Neural crest cell (in vitro differentiated cells): ENCODE measurements around the gene FJX1. TPM values are rescaled to one million over a fixed set of nuclear protein-coding genes. Genes with fewer than 3 reads are reported as not detected.

ENCODE experiments used
- DNase-seq: peaks from one replicate; pipeline ENCODE4 v3.0.0; 2021; ENCODE audit warnings: low read depth, mixed read lengths, low spot score
- H3K27ac Mint-ChIP-seq: one replicate; pipeline ENCODE4 v1.8.0; 2021; ENCODE audit warnings: mild to moderate bottlenecking, mixed read lengths; ENCODE audit not compliant: unreplicated experiment
- H3K27me3 Mint-ChIP-seq: 2 replicates; pipeline ENCODE4 v1.8.0; 2021; ENCODE audit warnings: low read depth, mild to moderate bottlenecking, mixed read lengths
- H3K36me3 Mint-ChIP-seq: 2 replicates; pipeline ENCODE4 v1.8.0; 2021; ENCODE audit warnings: low read depth, mild to moderate bottlenecking, mixed read lengths
- H3K4me1 Mint-ChIP-seq: 2 replicates; pipeline ENCODE4 v1.8.0; 2021; ENCODE audit warnings: mixed read lengths
- H3K4me3 Mint-ChIP-seq: one replicate; pipeline ENCODE4 v1.8.0; 2021; ENCODE audit warnings: mild to moderate bottlenecking, mixed read lengths
- H3K9me3 Mint-ChIP-seq: 2 replicates; pipeline ENCODE4 v1.8.0; 2021; ENCODE audit warnings: mixed read lengths
- CTCF ChIP-seq: fragments of 200-600 bp; sonication (generic); conservative IDR thresholded peaks from 2 replicates; pipeline ENCODE4 v1.5.0; 2021; ENCODE audit warnings: antibody characterized with exemption, mild to moderate bottlenecking
- total RNA-seq: library from RNA; stranded (reverse); gene quantifications from 2 replicates; pipeline ENCODE4 v1.2.1, GENCODE V29; 2021

Gene FJX1
- total RNA-seq, 1 donor from 2014 or later, result 28.2 TPM

DNA sequence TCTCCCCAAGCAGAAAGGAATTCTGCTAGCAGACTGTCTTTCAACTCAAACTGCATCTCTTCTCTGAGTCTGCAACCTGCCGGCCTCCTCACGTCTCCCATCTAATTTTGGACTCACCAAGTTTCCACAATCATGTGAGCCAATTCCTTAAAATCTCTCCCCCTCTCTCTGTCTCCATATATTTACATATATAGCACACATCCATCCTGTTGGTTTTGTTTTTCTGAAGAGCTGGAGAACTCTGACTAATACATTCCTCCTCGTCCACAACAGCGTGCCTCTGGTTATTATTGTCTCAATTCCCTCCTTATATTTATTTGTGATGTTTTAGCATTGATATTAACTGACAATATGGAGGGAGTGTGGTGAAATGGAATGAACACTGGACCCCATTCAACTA lies 29.6 kb upstream of the FJX1 start:
- Mint-ChIP-seq H3K4me1 (peaks cover 8% of the 10 kb centered on the region), H3K27ac (no peak overlapping the region), H3K9me3 (no peaks in the 10 kb centered on the region), H3K27me3 (peaks cover 15% of the 10 kb centered on the region), H3K36me3 (no peaks in the 10 kb centered on the region), H3K4me3 (no peak overlapping the region)
- no peak for DNase-seq
- TF ChIP-seq CTCF, result no peak

DNA sequence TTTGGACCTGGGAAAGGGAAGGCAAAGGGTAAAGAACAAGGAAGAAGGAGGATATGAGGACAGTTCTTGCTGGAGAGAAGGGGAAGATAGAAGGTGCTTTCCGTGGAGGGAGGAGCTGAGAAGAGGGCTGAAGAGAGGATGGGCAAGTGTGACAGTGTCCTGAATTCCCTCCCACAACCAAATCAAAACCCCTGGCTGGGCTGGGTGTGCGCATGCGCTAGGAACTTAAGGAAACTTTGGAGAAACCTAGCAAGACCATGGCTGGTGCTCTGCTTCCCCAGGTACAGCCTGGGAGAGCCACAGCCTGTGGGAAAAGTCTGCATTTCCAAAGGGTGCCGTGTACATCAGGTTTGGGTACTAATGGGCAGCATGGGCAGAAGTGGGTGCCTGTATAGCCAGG lies 29.0 kb upstream of the FJX1 start:
- H3K36me3 Mint-ChIP-seq, result no peaks in the 10 kb centered on the region

DNA sequence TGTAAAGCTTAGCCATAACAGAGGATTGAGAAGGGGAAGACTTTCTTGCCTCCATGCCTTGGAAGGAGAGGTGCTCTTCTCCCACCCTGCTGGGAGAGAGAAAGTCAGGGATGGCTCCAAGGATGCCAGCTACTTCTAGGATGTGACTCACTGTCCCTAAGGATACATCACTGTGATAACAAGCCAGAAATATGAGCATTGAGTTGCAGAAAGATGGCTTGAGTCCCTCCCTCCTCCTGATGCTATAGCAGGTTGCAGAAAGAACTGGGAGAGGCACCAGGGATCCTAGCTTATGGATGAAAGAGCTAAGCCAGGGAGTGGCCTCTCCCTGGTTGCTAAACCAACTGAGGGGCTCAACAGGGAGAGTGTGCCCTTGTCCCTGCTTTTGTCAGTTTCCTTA lies 27.8 kb upstream of the FJX1 start:
- H3K27me3 Mint-ChIP-seq, result peaks cover 10% of the 10 kb centered on the region
- H3K4me1 Mint-ChIP-seq, result peaks cover 8% of the 10 kb centered on the region
- no peak for TF ChIP-seq CTCF
- H3K36me3 Mint-ChIP-seq, result no peaks in the 10 kb centered on the region
- H3K9me3 Mint-ChIP-seq, result no peaks in the 10 kb centered on the region
- H3K27ac Mint-ChIP-seq, result no peak overlapping the region
- DNase-seq, result no peak
- H3K4me3 Mint-ChIP-seq, result no peak overlapping the region

More for the DNA sequence above, 29.0 kb upstream of the FJX1 start:
- Mint-ChIP-seq H3K9me3 (no peaks in the 10 kb centered on the region), H3K27me3 (peaks cover 12% of the 10 kb centered on the region), H3K27ac (no peak overlapping the region), H3K4me3 (no peak overlapping the region), H3K4me1 (peaks cover 8% of the 10 kb centered on the region)
- no peak for DNase-seq
- TF ChIP-seq CTCF, result no peak

GRCh38 chr11:35593143-35593542 lies 25.1 kb upstream of the FJX1 start:
- Mint-ChIP-seq H3K36me3 (no peaks in the 10 kb centered on the region), H3K4me3 (no peak overlapping the region), H3K27me3 (peaks cover 17% of the 10 kb centered on the region), H3K9me3 (no peaks in the 10 kb centered on the region), H3K27ac (no peak overlapping the region), H3K4me1 (peaks cover 4% of the 10 kb centered on the region)
- no peak for TF ChIP-seq CTCF
- DNase-seq, result no peak

DNA sequence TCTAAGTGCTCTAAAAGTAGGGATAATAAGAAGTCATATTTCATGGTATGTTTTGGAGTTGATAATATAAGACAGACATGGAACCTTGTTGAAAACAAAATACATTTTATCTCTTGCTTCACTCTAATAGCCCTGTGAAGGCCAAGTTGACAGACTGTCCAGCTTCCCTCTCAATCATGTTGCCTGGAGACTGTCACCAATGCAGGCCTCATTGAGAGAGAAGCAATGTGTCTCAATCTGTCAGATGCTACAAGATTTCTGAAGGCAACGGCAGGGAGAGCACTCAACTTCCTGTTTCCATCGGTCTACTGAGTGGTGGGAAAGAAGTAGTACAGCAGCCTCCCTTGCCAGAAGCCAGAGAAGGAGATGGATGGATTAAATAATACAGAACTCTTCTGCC lies 23.6 kb upstream of the FJX1 start:
- DNase-seq, result no peak
- Mint-ChIP-seq H3K4me3 (no peak overlapping the region), H3K9me3 (no peaks in the 10 kb centered on the region), H3K27me3 (peaks cover 19% of the 10 kb centered on the region), H3K4me1 (no peaks in the 10 kb centered on the region), H3K36me3 (no peaks in the 10 kb centered on the region), H3K27ac (no peak overlapping the region)
- TF ChIP-seq CTCF, result no peak
